Omental fat pad (tissue), 4 donors: ENCODE measurements around the gene CDIPT. TPM values are rescaled to one million over a fixed set of nuclear protein-coding genes. Genes with fewer than 3 reads are reported as not detected.

ENCODE experiments used
- ATAC-seq: fragments of 150-250 bp; one replicate; pipeline ENCODE4 v1.9.1; 2016; ENCODE audit warnings: mild to moderate bottlenecking, moderate library complexity; ENCODE audit not compliant: low FRiP score
- DNase-seq: peaks from one replicate; pipeline ENCODE4 v3.0.0-alpha.2; 2019; ENCODE audit warnings: low spot score
- CTCF ChIP-seq, 3 donors: fragments of 450-650 bp; IDR thresholded peaks; one replicate each; pipeline ENCODE4 v1.5.1; 2016 to 2017; ENCODE audit warnings: antibody characterized with exemption in 3 of 3, mild to moderate bottlenecking in 3 of 3, moderate library complexity in 2 of 3
- total RNA-seq, 4 donors: library from RNA; depleted of rRNA; stranded (reverse); fragments of >200 nt; gene quantifications; one replicate each; pipeline ENCODE4 v1.1.0, GENCODE V29; 2016

Gene CDIPT
- total RNA-seq, 4 donors from 2014 or later: 101 to 156 (median 104) TPM

GRCh38 chr16:29858974-29859373, 4.1 kb downstream of the CDIPT start:
- DNase-seq: no peak
- TF ChIP-seq CTCF (IDR thresholded peaks at IDR 0.05): no peak
- no peak for ATAC-seq

GRCh38 chr16:29858149-29858849, 4.7 kb downstream of the CDIPT start:
- no peak for ATAC-seq
- no peak for DNase-seq
- TF ChIP-seq CTCF (IDR thresholded peaks at IDR 0.05): no peak

GRCh38 chr16:29857133-29857760, 5.8 kb downstream of the CDIPT start:
- no peak for TF ChIP-seq CTCF (IDR thresholded peaks at IDR 0.05)
- ATAC-seq: no peak
- no peak for DNase-seq

GRCh38 chr16:29854520-29855100, 8.4 kb downstream of the CDIPT start:
- DNase-seq: no peak
- ATAC-seq: no peak
- TF ChIP-seq CTCF (IDR thresholded peaks at IDR 0.05): no peak

- TF ChIP-seq CTCF (IDR thresholded peaks at IDR 0.05): no peak
- DNase-seq (no peak), ATAC-seq (peak; percentile 34)
These were observed 10.4 kb downstream of the CDIPT start for GRCh38 chr16:29852654-29853053.

GRCh38 chr16:29850998-29851397, 12.0 kb downstream of the CDIPT start:
- ATAC-seq: no peak
- no peak for DNase-seq
- no peak for TF ChIP-seq CTCF (IDR thresholded peaks at IDR 0.05)
